A673 (cell line): ENCODE data around the gene CCDC86. TPM values are rescaled to one million over a fixed set of nuclear protein-coding genes. Genes with fewer than 3 reads are reported as not detected.

Experiments used
- BruUV-seq: library from RNA; stranded (reverse); fragments of 400-500 nt; replicated peaks from 2 replicates; lab custom pipeline; 2021; lab: Mats Ljungman, UMichigan
- CTCF ChIA-PET: fragments of 300-600 bp; sonication (Branson Sonifier 250); formaldehyde crosslinking; loops from one replicate; lab custom pipeline; 2022; ENCODE audit warnings: antibody characterized with exemption; lab: Charles Lee
- POLR2A ChIA-PET: fragments of 300-600 bp; sonication (Branson Sonifier 250); formaldehyde crosslinking; loops from one replicate; lab custom pipeline; 2022; ENCODE audit warnings: antibody characterized with exemption; ENCODE audit not compliant: low non-redundant PET; lab: Charles Lee
- DNase-seq: peaks from one replicate; pipeline ENCODE4 v3.0.0-alpha.2; 2015; ENCODE audit warnings: low spot score
- H3K27ac ChIP-seq: fragments of 200-600 bp; sonication (generic); 2 replicates; pipeline ENCODE4 v1.5.1; 2016; ENCODE audit warnings: mixed run types, low read depth, mild to moderate bottlenecking, mixed read lengths, antibody characterized with exemption, low read length; ENCODE audit not compliant: poor library complexity, severe bottlenecking
- H3K27me3 ChIP-seq: fragments of 200-600 bp; sonication (generic); replicated peaks from 2 replicates; pipeline ENCODE4 v1.6.1; 2017; ENCODE audit warnings: mixed run types, low read depth, mild to moderate bottlenecking, mixed read lengths, antibody characterized with exemption, low read length; ENCODE audit not compliant: insufficient read depth, poor library complexity
- H3K36me3 ChIP-seq: fragments of 200-600 bp; sonication (generic); 2 replicates; pipeline ENCODE4 v1.6.1; 2016; ENCODE audit warnings: mixed run types, mild to moderate bottlenecking, mixed read lengths, antibody characterized with exemption, low read length; ENCODE audit not compliant: insufficient read depth, poor library complexity, severe bottlenecking
- H3K4me1 ChIP-seq: fragments of 200-600 bp; sonication (generic); 2 replicates; pipeline ENCODE4 v1.6.1; 2017; ENCODE audit warnings: mixed run types, mild to moderate bottlenecking, mixed read lengths, antibody characterized with exemption, low read length; ENCODE audit not compliant: insufficient read depth, poor library complexity, severe bottlenecking
- H3K4me3 ChIP-seq: fragments of 200-600 bp; sonication (generic); 2 replicates; pipeline ENCODE4 v1.5.1; 2016; ENCODE audit warnings: low read depth, mixed run types, mild to moderate bottlenecking, mixed read lengths, low read length; ENCODE audit not compliant: poor library complexity, severe bottlenecking
- H3K9me3 ChIP-seq: fragments of 200-600 bp; sonication (generic); 2 replicates; pipeline ENCODE4 v1.6.1; 2016; ENCODE audit warnings: mixed run types, low read depth, mild to moderate bottlenecking, mixed read lengths, antibody characterized with exemption, low read length; ENCODE audit not compliant: poor library complexity, severe bottlenecking
- CTCF ChIP-seq: fragments of 300-800, 200-600 bp; sonication (generic); conservative IDR thresholded peaks from 2 replicates; pipeline ENCODE4 v1.5.1; 2017; ENCODE audit warnings: low read depth, mild to moderate bottlenecking, antibody characterized with exemption, low read length, moderate library complexity, mixed read lengths
- EZH2 ChIP-seq: fragments of 200-600 bp; sonication (generic); IDR thresholded peaks from 2 replicates; pipeline ENCODE4 v1.6.1; 2017; ENCODE audit warnings: borderline replicate concordance, low read depth, mild to moderate bottlenecking, mixed read lengths, antibody characterized with exemption, low read length; ENCODE audit not compliant: poor library complexity, severe bottlenecking
- intact Hi-C: fragments of 100-400 bp; cut with micrococcal nuclease; formaldehyde crosslinking; loops from one replicate; pipeline ENCODE4 v1.10.0; 2022; ENCODE audit not compliant: unreplicated experiment
- total RNA-seq: library from RNA; stranded (reverse); gene quantifications from 2 replicates; pipeline ENCODE4 v1.2.3, GENCODE V29; 2021

Gene CCDC86
- total RNA-seq, 1 experiment from 2014 or later = 188 TPM

- DNase-seq = no peak
- BruUV-seq = no TSS peak
Measured at GRCh38 chr11:60870276-60870675, 28.4 kb downstream of the CCDC86 start.

GRCh38 chr11:60870733-60871377, 28.9 kb downstream of the CCDC86 start:
- no peak for DNase-seq
- intact Hi-C loops = no loop called here
- no peaks in the 10 kb centered on the region for H3K9me3 ChIP-seq
- H3K27ac ChIP-seq = no peak overlapping the region
- ChIA-PET CTCF (no interaction called here), POLR2A (interaction anchor here (0.5 kb wide), 1 partner anchor 31 kb away, joined by 3 read pairs; no protein-coding TSS in a partner anchor)
- H3K36me3 ChIP-seq = no peaks in the 10 kb centered on the region
- no peaks in the 10 kb centered on the region for H3K27me3 ChIP-seq
- H3K4me3 ChIP-seq = no peak overlapping the region
- H3K4me1 ChIP-seq = no peaks in the 10 kb centered on the region
- BruUV-seq = no TSS peak
- TF ChIP-seq CTCF (no peak), EZH2 (no peak)

More at GRCh38 chr11:60870276-60870675, 28.4 kb downstream of the CCDC86 start:
- intact Hi-C loops = no loop called here
- Histone ChIP-seq H3K27ac (no peak overlapping the region), H3K9me3 (no peaks in the 10 kb centered on the region), H3K4me3 (no peak overlapping the region), H3K4me1 (no peaks in the 10 kb centered on the region), H3K36me3 (no peaks in the 10 kb centered on the region), H3K27me3 (no peaks in the 10 kb centered on the region)
- POLR2A ChIA-PET = no interaction called here
- TF ChIP-seq EZH2 (no peak), CTCF (no peak)
- CTCF ChIA-PET = no interaction called here

- DNase-seq = no peak
- no TSS peak for BruUV-seq
- ChIA-PET POLR2A (no interaction called here), CTCF (no interaction called here)
- no peaks in the 10 kb centered on the region for H3K4me1 ChIP-seq
- H3K27me3 ChIP-seq = no peaks in the 10 kb centered on the region
- no peaks in the 10 kb centered on the region for H3K9me3 ChIP-seq
- no peaks in the 10 kb centered on the region for H3K36me3 ChIP-seq
- no peak overlapping the region for H3K4me3 ChIP-seq
- intact Hi-C loops = no loop called here
- H3K27ac ChIP-seq = no peak overlapping the region
- TF ChIP-seq CTCF (no peak), EZH2 (no peak)
Measured at GRCh38 chr11:60871378-60872061, 29.6 kb downstream of the CCDC86 start.
